K562 (cell line): ENCODE results near the gene AHI1. TPM values are rescaled to one million over a fixed set of nuclear protein-coding genes. Genes with fewer than 3 reads are reported as not detected.

ENCODE experiments used
- CREB1 ChIP-seq, 2 experiments: sonication (generic) in 1 of 2; formaldehyde crosslinking in 1 of 2; IDR thresholded peaks; 2 replicates each; pipeline versions ENCODE4 v1.6.1 to v1.8.0; 2012 to 2022; ENCODE audit warnings: inconsistent platforms in 1 of 2, mild to moderate bottlenecking in 1 of 2, missing genetic modification reagents in 1 of 2, moderate library complexity in 1 of 2
- CTCFL ChIP-seq: IDR thresholded peaks from 2 replicates; pipeline ENCODE4 v1.6.1; 2011; ENCODE audit warnings: borderline replicate concordance, low read depth, mild to moderate bottlenecking, moderate library complexity, low read length; ENCODE audit not compliant: insufficient read depth, poor library complexity, severe bottlenecking
- FOS ChIP-seq: IDR thresholded peaks from 3 replicates; pipeline ENCODE4 v1.6.1; 2011; ENCODE audit not compliant: insufficient read length; ENCODE audit errors: extremely low read depth
- FOXK1 ChIP-seq: sonication (generic); formaldehyde crosslinking; IDR thresholded peaks from 2 replicates; pipeline ENCODE4 v1.8.0; 2022; ENCODE audit warnings: missing genetic modification reagents, mild to moderate bottlenecking, borderline replicate concordance
- FUS ChIP-seq: fragments of 200-400 bp; formaldehyde crosslinking; optimal IDR thresholded peaks from 2 replicates; pipeline ENCODE3; 2017; ENCODE audit warnings: low read depth, low read length
- HMG20B ChIP-seq: fragments of 250-450 bp; sonication (Bioruptor Pico); IDR thresholded peaks from 2 replicates; pipeline ENCODE4 v1.5.0; 2021; ENCODE audit warnings: mild to moderate bottlenecking
- HNRNPL ChIP-seq: fragments of 200-400 bp; formaldehyde crosslinking; IDR thresholded peaks from 2 replicates; pipeline ENCODE4 v1.6.1; 2017; ENCODE audit warnings: low read depth, mild to moderate bottlenecking, low read length
- MLLT1 ChIP-seq, 2 experiments: fragments of 450-650 bp; IDR thresholded peaks; 2 replicates each; pipeline ENCODE4 v1.6.1; 2016
- NCOA4 ChIP-seq: fragments of 450-650 bp; IDR thresholded peaks from 2 replicates; pipeline ENCODE4 v1.6.1; 2018; ENCODE audit warnings: mild to moderate bottlenecking; ENCODE audit not compliant: partially characterized antibody
- NFXL1 ChIP-seq: fragments of 450-650 bp; formaldehyde crosslinking; IDR thresholded peaks from 2 replicates; pipeline ENCODE4 v1.4.0; 2021; ENCODE audit warnings: mild to moderate bottlenecking
- RAD21 ChIP-seq, 2 experiments: fragments of 250-450 bp in 1 of 2; fragments of 450-650 bp in 1 of 2; sonication (Bioruptor Pico) in 1 of 2; formaldehyde crosslinking in 1 of 2; IDR thresholded peaks in 1 of 2; conservative IDR thresholded peaks in 1 of 2; 2 replicates each; pipeline versions ENCODE4 v1.4.0 to v1.8.0; 2020 to 2022; ENCODE audit warnings: mild to moderate bottlenecking in 2 of 2, moderate library complexity in 1 of 2
- SIN3B ChIP-seq: fragments of 450-650 bp; IDR thresholded peaks from 2 replicates; pipeline ENCODE4 v1.6.1; 2017; ENCODE audit warnings: low read depth, mild to moderate bottlenecking, moderate library complexity
- SP1 ChIP-seq: sonication (generic); formaldehyde crosslinking; IDR thresholded peaks from 2 replicates; pipeline ENCODE4 v1.8.1; 2022; ENCODE audit warnings: mild to moderate bottlenecking, missing genetic modification reagents
- TFAP4 ChIP-seq: sonication (generic); formaldehyde crosslinking; IDR thresholded peaks from 2 replicates; pipeline ENCODE4 v1.8.0; 2022; ENCODE audit warnings: missing genetic modification reagents, mild to moderate bottlenecking, moderate library complexity, borderline replicate concordance
- ZBTB1 ChIP-seq: sonication (generic); formaldehyde crosslinking; IDR thresholded peaks from 2 replicates; pipeline ENCODE4 v1.8.1; 2023; ENCODE audit warnings: missing genetic modification reagents, low read depth, mild to moderate bottlenecking, borderline replicate concordance
- ZBTB49 ChIP-seq: sonication (generic); formaldehyde crosslinking; IDR thresholded peaks from 2 replicates; pipeline ENCODE4 v1.8.0; 2022; ENCODE audit warnings: missing genetic modification reagents, mild to moderate bottlenecking, borderline replicate concordance
- ZNF24 ChIP-seq: fragments of 450-650 bp; IDR thresholded peaks from 2 replicates; pipeline ENCODE4 v1.6.1; 2016
- ZNF282 ChIP-seq: sonication (generic); formaldehyde crosslinking; IDR thresholded peaks from 2 replicates; pipeline ENCODE4 v1.8.1; 2023; ENCODE audit warnings: missing genetic modification reagents
- ZNF384 ChIP-seq: IDR thresholded peaks from 2 replicates; pipeline ENCODE4 v1.6.1; 2012; ENCODE audit warnings: low read depth, low read length, improper control_type of control experiment
- polyA plus RNA-seq, 8 experiments: library from polyadenylated mRNA; depleted of rRNA in 4 of 8; stranded (reverse) in 5 of 8; unstranded in 3 of 8; fragments of >200 nt; fragmentation: Nextera tagmentation in 2 of 8; fragmentation: Illumina TruSeq in 1 of 8; extraction: Ambion mirVana in 2 of 8; extraction: Trizol in 1 of 8; gene quantifications; 2 replicates each; pipeline versions ENCODE4 v1.2.1 to v1.2.3, GENCODE V29; 2011 to 2014; ENCODE audit warnings: inconsistent platforms in 1 of 8, missing spikeins in 1 of 8
- total RNA-seq, 7 experiments: library from RNA; depleted of rRNA in 6 of 7; stranded (reverse); fragments of >200 nt in 6 of 7; fragmentation: Illumina TruSeq in 2 of 7; extraction: Trizol in 2 of 7; gene quantifications; 2 replicates each; pipeline versions ENCODE4 v1.2.1 to v1.2.3, GENCODE V29; 2011 to 2021; ENCODE audit warnings: low replicate concordance in 1 of 7

Gene AHI1
- total and polyA plus RNA-seq, 9 of the 15 experiments (the other 6 are each of a cell fraction or from before 2014, with no cell fraction given), result 24.7 to 54.9 (median 32.2) TPM

GRCh38 chr6:135497412-135498184, at the start of gene AHI1 (continued):
- TF ChIP-seq RAD21 (CRISPR knock-in tag; conservative IDR thresholded peaks at IDR 0.05 in 1 of 2, IDR thresholded peaks at IDR 0.05 in 1 of 2) (0 out of 4 replicates have a peak, but pooled peaks of 1 of the 2 experiments have one; percentile 2), FOS (no peak), MLLT1 (IDR thresholded peaks at IDR 0.05) (peak in 1 of 2 experiments; percentile 78; a peak in 2 of 4 replicates), FOXK1 (CRISPR knock-in tag) (no peak), ZBTB1 (peak; percentile 98), ZBTB49 (CRISPR knock-in tag) (no peak), SP1 (CRISPR knock-in tag) (peak; percentile 90; the same call in 1 of the 2 replicates), TFAP4 (CRISPR knock-in tag) (peak; percentile 91), ZNF24 (peak; percentile 81), HMG20B (peak; percentile 83; the same call in 1 of the 2 replicates), FUS (peak; percentile 98), NFXL1 (CRISPR knock-in tag) (no peak), NCOA4 (no peak), ZNF384 (no peak), SIN3B (peak; percentile 60; the same call in 1 of the 2 replicates), CREB1 (IDR thresholded peaks at IDR 0.05) (peak; percentile 95), CREB1 (CRISPR knock-in tag; IDR thresholded peaks at IDR 0.05) (peak; percentile 97), ZNF282 (CRISPR knock-in tag) (peak; percentile 21; the same call in 1 of the 2 replicates), HNRNPL (0 out of 2 replicates have a peak, but pooled peaks have one; percentile 52), CTCFL (peak; percentile 38)
